ENCODE data around the gene TBC1D9. TPM values are rescaled to one million over a fixed set of nuclear protein-coding genes. Genes with fewer than 3 reads are reported as not detected.
A peak's percentile ranks its signal among the peaks of the same experiment; 100 is the strongest.

Gene TBC1D9
- total RNA-seq, 1 experiment from 2014 or later, result 9.9 TPM

GRCh38 chr4:140720387-140721304 lies 35.5 kb downstream of the TBC1D9 start:
- DNase-seq (ENCODE audit: low read depth), result no peak

GRCh38 chr4:140719686-140720085 lies 36.5 kb downstream of the TBC1D9 start:
- DNase-seq (ENCODE audit: low read depth), result no peak

- DNase-seq (ENCODE audit: low read depth), result peak; percentile 28
Measured at GRCh38 chr4:140719022-140719421, 37.2 kb downstream of the TBC1D9 start.

GRCh38 chr4:140718241-140718952 lies 37.8 kb downstream of the TBC1D9 start:
- DNase-seq (ENCODE audit: low read depth), result peak; percentile 21

- DNase-seq (ENCODE audit: low read depth), result no peak
Measured at GRCh38 chr4:140717313-140717712, 38.9 kb downstream of the TBC1D9 start.

- DNase-seq (ENCODE audit: low read depth), result no peak
Measured at GRCh38 chr4:140715119-140715518, 41.1 kb downstream of the TBC1D9 start.

GRCh38 chr4:140711910-140712309 lies 44.3 kb downstream of the TBC1D9 start:
- no peak for DNase-seq (ENCODE audit: low read depth)

GRCh38 chr4:140710908-140711622 lies 45.1 kb downstream of the TBC1D9 start:
- no peak for DNase-seq (ENCODE audit: low read depth)

- no peak for DNase-seq (ENCODE audit: low read depth)
Measured at GRCh38 chr4:140707325-140707724, 48.9 kb downstream of the TBC1D9 start.

- DNase-seq (ENCODE audit: low read depth), result no peak
Measured at GRCh38 chr4:140706665-140707064, 49.5 kb downstream of the TBC1D9 start.

GRCh38 chr4:140706276-140706625 lies 49.9 kb downstream of the TBC1D9 start:
- DNase-seq (ENCODE audit: low read depth), result no peak

- no peak for DNase-seq (ENCODE audit: low read depth)
Measured at GRCh38 chr4:140705625-140706275, 50.4 kb downstream of the TBC1D9 start.

- DNase-seq (ENCODE audit: low read depth), result no peak
Measured at GRCh38 chr4:140704964-140705363, 51.2 kb downstream of the TBC1D9 start.

GRCh38 chr4:140704392-140704960 lies 51.7 kb downstream of the TBC1D9 start:
- DNase-seq (ENCODE audit: low read depth), result no peak

GRCh38 chr4:140703463-140703862 lies 52.7 kb downstream of the TBC1D9 start:
- DNase-seq (ENCODE audit: low read depth), result no peak

- DNase-seq (ENCODE audit: low read depth), result no peak
Measured at GRCh38 chr4:140702096-140702757, 54.0 kb downstream of the TBC1D9 start.

- no peak for DNase-seq (ENCODE audit: low read depth)
Measured at GRCh38 chr4:140701071-140701470, 55.1 kb downstream of the TBC1D9 start.

GRCh38 chr4:140697709-140698560 lies 58.2 kb downstream of the TBC1D9 start:
- no peak for DNase-seq (ENCODE audit: low read depth)

- DNase-seq (ENCODE audit: low read depth), result no peak
Measured at GRCh38 chr4:140695483-140695882, 60.7 kb downstream of the TBC1D9 start.

GRCh38 chr4:140693562-140693961 lies 62.6 kb downstream of the TBC1D9 start:
- DNase-seq (ENCODE audit: low read depth), result no peak
